ENCODE data around the gene CACNB4. TPM values are rescaled to one million over a fixed set of nuclear protein-coding genes. Genes with fewer than 3 reads are reported as not detected.
"Not testable (repeated sequence)": the region's sequence is repeated elsewhere in the genome, so short reads cannot be mapped to it uniquely, and the experiment has no call there.

CACNB4 gene
- total RNA-seq, 1 experiment from 2014 or later = 1.7 TPM

DNA sequence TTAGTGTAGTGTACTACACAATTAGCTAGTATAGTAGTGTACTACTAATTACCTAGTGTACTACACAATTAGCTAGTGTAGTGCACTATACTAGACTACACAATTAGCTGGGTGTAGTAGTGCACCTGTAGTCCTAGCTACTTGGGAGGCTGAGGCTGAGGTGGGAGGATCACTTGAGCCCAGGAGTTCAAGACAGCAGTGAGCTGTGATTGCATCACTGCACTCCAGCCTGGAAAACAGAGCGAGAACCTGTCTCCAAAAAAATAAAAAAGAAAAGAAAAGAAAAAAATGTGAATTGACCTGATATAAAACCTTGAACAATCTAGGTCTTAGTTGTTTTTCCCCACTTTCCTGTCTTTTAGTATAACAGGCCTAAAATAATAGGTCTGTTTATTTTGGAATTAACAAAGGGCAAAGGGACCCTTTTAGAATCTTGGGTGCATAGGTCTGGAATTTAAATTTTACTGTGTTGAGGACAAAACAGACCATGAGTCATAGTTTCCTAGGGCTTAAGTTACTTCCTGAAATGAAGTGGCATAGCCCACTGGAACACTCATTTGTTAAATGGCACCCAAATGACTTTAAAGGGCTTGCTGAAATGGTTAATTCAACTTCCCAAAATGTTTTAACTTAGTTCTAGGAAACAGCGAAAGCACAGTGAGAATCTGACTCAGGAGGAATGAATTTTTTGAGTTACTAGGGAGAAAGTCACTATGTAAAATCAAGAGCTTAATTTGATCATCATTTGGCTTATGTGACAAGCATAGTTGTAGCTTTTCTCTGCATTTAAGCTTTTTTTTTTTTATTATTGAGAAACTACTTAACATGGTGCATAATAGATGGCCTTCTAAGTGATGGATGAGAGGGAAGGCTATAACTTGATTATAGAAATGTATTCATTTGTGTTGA is 219.9 kb downstream of the CACNB4 start:
- no peaks in the 10 kb centered on the region for H3K9me3 ChIP-seq (ENCODE audit: control insufficient read depth, insufficient read depth, low read depth, low read length)
- no peak overlapping the region for H3K4me3 ChIP-seq (ENCODE audit: low read depth in 2 of 2, low read length in 2 of 2)
- intact Hi-C loops (cut with micrococcal nuclease; ENCODE audit: unreplicated experiment) (no loop called here), in situ Hi-C loops (cut with HindIII; ENCODE audit: low pct_unique_long_range_greater_than_20kb, low sequenced_read_pairs) (no loop called here)
- H3K4me1 ChIP-seq (ENCODE audit: control insufficient read depth, insufficient read depth, low read length) = no peaks in the 10 kb centered on the region
- no peak overlapping the region for H3K27ac ChIP-seq (ENCODE audit: low read length)
- no TSS peak for BruUV-seq (replicated peaks)
- no peaks in the 10 kb centered on the region for H3K27me3 ChIP-seq (ENCODE audit: control insufficient read depth, insufficient read depth, low read length)
- ChIA-PET POLR2A (no interaction called here), CTCF (no interaction called here)
- H3K36me3 ChIP-seq (ENCODE audit: control insufficient read depth, insufficient read depth, low read length) = no peaks in the 10 kb centered on the region
- TF ChIP-seq POLR2AphosphoS5 (IDR thresholded peaks at IDR 0.05; ENCODE audit: low read depth, low read length) (no peak), SIN3A (IDR thresholded peaks at IDR 0.05; ENCODE audit: borderline replicate concordance, insufficient read depth, low read depth, low read length) (no peak), CTCF (IDR thresholded peaks at IDR 0.05) (no peak), TCF7L2 (IDR thresholded peaks at IDR 0.05; ENCODE audit: low read depth, low read length) (no peak)
- TF ChIP-seq, protein P1, sequence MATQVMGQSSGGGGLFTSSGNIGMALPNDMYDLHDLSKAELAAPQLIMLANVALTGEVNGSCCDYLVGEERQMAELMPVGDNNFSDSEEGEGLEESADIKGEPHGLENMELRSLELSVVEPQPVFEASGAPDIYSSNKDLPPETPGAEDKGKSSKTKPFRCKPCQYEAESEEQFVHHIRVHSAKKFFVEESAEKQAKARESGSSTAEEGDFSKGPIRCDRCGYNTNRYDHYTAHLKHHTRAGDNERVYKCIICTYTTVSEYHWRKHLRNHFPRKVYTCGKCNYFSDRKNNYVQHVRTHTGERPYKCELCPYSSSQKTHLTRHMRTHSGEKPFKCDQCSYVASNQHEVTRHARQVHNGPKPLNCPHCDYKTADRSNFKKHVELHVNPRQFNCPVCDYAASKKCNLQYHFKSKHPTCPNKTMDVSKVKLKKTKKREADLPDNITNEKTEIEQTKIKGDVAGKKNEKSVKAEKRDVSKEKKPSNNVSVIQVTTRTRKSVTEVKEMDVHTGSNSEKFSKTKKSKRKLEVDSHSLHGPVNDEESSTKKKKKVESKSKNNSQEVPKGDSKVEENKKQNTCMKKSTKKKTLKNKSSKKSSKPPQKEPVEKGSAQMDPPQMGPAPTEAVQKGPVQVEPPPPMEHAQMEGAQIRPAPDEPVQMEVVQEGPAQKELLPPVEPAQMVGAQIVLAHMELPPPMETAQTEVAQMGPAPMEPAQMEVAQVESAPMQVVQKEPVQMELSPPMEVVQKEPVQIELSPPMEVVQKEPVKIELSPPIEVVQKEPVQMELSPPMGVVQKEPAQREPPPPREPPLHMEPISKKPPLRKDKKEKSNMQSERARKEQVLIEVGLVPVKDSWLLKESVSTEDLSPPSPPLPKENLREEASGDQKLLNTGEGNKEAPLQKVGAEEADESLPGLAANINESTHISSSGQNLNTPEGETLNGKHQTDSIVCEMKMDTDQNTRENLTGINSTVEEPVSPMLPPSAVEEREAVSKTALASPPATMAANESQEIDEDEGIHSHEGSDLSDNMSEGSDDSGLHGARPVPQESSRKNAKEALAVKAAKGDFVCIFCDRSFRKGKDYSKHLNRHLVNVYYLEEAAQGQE (IDR thresholded peaks at IDR 0.05; ENCODE audit: insufficient read depth in 1 of 2, low read depth in 2 of 2, low read length in 1 of 2) = no peak
- DNase-seq (ENCODE audit: low read depth, low spot score) = no peak
- ATAC-seq = no peak

DNA sequence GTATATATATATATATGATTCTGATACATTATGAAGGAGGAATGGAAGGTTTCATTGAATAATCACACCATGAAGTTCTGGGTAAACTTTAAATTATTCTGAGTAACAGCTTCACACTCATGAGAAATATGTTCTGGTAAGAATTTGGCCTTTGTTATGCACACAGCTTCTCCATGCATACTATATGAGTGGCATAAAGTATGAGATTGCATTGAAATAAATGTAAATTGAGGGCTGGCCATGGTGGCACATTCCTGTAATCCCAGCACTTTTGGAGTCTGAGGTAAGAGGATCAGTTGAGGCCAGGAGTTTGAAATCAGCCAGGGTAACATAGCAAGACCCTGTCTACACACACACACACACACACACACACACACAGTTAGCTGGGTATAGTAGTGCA is 220.6 kb downstream of the CACNB4 start:
- Histone ChIP-seq H3K4me1 (ENCODE audit: control insufficient read depth, insufficient read depth, low read length) (no peaks in the 10 kb centered on the region), H3K27ac (ENCODE audit: low read length) (no peak overlapping the region), H3K27me3 (ENCODE audit: control insufficient read depth, insufficient read depth, low read length) (no peaks in the 10 kb centered on the region; the same call in 1 of the 2 replicates), H3K4me3 (ENCODE audit: low read depth in 2 of 2, low read length in 2 of 2) (no peak overlapping the region), H3K36me3 (ENCODE audit: control insufficient read depth, insufficient read depth, low read length) (no peaks in the 10 kb centered on the region), H3K9me3 (ENCODE audit: control insufficient read depth, insufficient read depth, low read depth, low read length) (no peaks in the 10 kb centered on the region)
- POLR2A ChIA-PET = no interaction called here
- no TSS peak for BruUV-seq (replicated peaks)
- TF ChIP-seq TCF7L2 (IDR thresholded peaks at IDR 0.05; ENCODE audit: low read depth, low read length) = no peak
- no peak for TF ChIP-seq POLR2AphosphoS5 (IDR thresholded peaks at IDR 0.05; ENCODE audit: low read depth, low read length)
- TF ChIP-seq, protein P1 (IDR thresholded peaks at IDR 0.05; ENCODE audit: insufficient read depth in 1 of 2, low read depth in 2 of 2, low read length in 1 of 2) = no peak
- CTCF ChIA-PET = no interaction called here
- DNase-seq (ENCODE audit: low read depth, low spot score) (no peak), ATAC-seq (no peak)
- intact Hi-C loops (cut with micrococcal nuclease; ENCODE audit: unreplicated experiment) (no loop called here), in situ Hi-C loops (cut with HindIII; ENCODE audit: low pct_unique_long_range_greater_than_20kb, low sequenced_read_pairs) (no loop called here)

DNA sequence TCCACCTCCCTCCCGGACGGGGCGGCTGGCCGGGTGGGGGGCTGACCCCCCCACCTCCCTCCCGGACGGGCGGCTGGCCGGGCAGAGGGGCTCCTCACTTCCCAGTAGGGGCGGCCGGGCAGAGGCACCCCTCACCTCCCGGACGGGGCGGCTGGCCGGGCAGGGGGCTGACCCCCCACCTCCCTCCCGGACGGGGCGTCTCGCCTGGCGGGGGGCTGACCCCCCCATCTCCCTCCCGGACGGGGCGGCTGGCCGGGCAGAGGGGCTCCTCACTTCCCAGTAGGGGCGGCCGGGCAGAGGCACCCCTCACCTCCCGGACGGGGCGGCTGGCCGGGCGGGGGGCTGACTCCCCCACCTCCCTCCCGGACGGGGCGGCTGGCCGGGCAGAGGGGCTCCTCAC is 223.2 kb downstream of the CACNB4 start:
- POLR2A ChIA-PET; H3K4me3 ChIP-seq (ENCODE audit: low read depth in 2 of 2, low read length in 2 of 2); H3K4me1 ChIP-seq (ENCODE audit: control insufficient read depth, insufficient read depth, low read length); H3K27me3 ChIP-seq (ENCODE audit: control insufficient read depth, insufficient read depth, low read length); CTCF ChIA-PET; H3K27ac ChIP-seq (ENCODE audit: low read length); BruUV-seq (replicated peaks); H3K9me3 ChIP-seq (ENCODE audit: control insufficient read depth, insufficient read depth, low read depth, low read length); H3K36me3 ChIP-seq (ENCODE audit: control insufficient read depth, insufficient read depth, low read length); in situ Hi-C loops (cut with HindIII; ENCODE audit: low pct_unique_long_range_greater_than_20kb, low sequenced_read_pairs); DNase-seq (ENCODE audit: low read depth, low spot score); intact Hi-C loops (cut with micrococcal nuclease; ENCODE audit: unreplicated experiment); ATAC-seq: not testable (repeated sequence)

Data from Panc1 (cell line).